HG03159 (cell line): ENCODE results near the gene MRPL9.
"Not testable (repeated sequence)": the region's sequence is repeated elsewhere in the genome, so short reads cannot be mapped to it uniquely, and the experiment has no call there.

ENCODE experiments used
- ATAC-seq: cut with Tn5 transposase; IDR thresholded peaks from one replicate; pipeline ENCODE4 v1.9.1; 2021; ENCODE audit warnings: mild to moderate bottlenecking, moderate library complexity; ENCODE audit not compliant: unreplicated experiment

The MRPL9 gene

DNA sequence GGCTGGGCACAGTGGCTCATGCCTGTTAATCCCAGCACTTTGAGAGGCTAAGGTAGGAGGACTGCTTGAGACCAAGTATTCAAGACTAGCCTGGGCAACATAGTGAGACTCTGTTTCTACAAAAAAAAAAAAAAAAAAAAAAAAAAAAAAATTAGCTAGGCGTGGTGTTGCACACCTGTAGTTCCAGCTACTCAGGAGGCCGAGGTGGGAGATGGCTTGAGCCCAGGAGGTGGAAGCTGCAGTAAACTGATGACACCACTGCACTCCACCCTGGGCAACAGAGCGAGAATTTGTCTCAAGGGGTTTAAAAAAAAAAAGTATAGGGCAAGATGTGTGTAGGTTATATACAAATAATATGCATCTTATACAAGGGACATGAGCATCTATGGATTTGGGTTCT, 24.4 kb upstream of the MRPL9 start:
- ATAC-seq, result no peak

DNA sequence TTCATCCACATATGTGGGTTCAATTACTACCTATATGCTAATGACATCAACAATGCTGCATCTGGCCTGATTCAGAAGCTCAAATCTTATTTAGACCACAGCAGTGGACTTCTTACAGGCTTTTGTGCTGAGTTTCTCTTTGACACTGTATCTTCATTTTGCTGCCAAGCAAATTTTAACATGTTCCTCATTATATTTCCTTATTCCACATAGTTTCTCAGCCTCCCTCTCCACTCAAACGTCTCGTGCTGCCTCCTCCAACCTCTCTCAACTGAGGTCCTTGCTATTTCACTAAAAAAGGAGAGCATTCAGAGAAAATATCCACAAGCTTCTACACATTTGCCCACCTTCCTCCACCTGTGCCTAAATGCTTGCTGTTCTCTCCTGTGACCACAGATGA, 20.5 kb upstream of the MRPL9 start:
- ATAC-seq, result no peak

DNA sequence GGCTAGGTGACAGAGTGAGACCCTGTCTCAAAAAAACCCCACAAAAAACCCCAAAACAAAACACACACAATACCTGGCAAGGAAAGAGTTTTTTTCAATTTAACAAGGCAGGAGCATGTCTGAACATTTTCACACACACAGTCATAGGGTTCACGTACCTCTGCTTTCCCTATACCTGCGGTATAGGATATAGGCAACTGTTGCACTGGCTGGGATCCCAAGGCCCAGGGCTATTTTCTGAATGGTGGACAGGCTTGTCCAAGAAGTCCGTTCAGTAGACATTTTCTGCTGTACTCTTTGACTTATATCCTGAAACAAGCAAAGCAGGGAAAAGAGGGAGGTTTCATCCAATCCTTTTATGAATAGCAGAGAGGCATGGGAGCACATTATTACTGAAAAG, 19.4 kb upstream of the MRPL9 start:
- ATAC-seq, result no peak

DNA sequence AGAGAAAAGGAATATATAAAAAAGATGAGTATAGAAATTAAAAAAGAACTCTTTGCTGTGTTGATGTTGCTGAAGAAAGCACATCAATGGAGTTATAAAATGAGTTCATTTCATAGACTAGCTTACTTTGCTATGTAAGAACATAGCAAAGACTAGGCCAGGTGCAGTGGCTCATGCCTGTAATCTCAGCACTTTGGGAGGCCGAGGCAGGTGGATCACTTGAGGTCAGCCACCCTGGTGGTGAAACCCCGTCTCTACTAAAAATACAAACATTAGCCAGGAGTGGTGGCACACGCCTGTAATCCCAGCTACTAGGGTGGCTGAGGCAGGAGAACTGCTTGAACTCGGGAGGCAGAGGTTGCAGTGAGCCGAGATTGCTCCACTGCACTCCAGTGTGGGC, 18.7 kb upstream of the MRPL9 start:
- ATAC-seq, result not testable (repeated sequence)

DNA sequence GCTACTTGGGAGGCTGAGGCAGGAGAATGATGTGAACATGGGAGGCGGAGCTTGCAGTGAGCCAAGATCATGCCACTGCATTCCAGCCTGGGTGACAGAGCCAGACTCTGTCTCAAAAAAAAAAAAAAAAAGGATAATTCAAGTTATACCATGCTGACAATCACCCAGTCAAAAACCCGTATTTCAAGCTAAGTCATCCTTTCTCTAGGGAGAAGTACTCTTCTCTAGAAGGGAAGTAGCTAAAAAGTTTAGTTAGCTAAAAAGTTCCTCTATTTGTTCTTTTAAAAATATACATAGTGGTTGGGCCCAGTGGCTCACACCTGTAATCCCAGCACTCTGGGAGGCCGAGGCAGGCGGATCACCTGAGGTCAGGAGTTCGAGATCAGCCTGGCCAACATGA, 17.4 kb upstream of the MRPL9 start:
- ATAC-seq, result not testable (repeated sequence)

DNA sequence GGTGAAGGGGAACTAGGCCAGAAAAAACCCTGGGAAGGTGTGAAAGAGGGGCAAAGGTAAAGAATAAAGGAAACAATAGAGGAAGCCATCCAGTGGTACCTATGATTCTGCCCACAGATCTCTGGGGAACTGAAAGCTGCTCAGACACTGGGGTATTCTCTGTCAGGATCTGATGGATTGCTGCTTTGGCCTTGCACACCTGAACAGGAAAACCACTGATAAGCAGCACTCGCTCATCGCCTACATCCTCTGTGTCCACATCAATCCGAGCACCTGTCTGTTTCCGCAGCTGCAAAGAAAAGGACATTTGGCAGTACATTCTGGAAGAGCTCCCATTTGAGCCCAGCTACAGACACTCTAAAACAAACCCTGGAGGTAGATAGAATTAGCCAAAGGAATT, 16.6 kb upstream of the MRPL9 start:
- ATAC-seq, result no peak

DNA sequence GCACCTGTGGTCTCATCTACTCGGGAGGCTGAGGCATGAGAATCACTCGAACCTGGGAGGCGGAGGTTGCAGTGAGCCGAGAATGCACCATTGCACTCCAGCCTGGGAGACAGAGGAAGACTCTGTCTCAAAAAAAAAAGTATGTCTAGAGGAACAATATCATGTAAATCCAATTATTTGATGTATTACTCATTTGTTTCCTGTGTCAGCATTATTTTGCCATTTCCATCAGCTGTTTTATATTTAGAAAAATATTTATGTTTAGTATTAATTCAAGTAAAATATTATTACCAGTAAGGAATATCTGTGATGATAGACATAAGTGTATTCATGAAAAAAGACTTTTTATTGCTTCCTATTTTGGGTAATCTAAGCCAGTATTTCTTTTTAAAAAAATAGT, 14.0 kb upstream of the MRPL9 start:
- ATAC-seq, result no peak

DNA sequence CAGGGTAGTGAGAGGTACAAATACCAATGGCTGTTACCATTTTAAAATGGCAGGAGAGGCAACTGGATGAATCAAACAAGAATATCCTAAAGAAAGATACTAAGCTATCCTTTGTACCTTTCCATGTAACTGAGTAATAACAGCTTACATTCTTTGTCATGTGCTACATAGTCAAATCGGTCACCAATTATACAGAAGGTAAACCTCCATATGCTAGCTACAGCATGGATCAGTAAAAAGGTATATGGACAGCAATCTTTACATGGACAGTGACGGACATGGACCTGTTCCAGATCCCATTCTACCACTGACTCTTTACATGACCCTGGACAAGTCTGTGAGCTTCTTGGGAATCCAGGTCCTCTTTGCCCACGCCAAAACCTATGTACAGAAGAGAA, 13.4 kb upstream of the MRPL9 start:
- no peak for ATAC-seq

DNA sequence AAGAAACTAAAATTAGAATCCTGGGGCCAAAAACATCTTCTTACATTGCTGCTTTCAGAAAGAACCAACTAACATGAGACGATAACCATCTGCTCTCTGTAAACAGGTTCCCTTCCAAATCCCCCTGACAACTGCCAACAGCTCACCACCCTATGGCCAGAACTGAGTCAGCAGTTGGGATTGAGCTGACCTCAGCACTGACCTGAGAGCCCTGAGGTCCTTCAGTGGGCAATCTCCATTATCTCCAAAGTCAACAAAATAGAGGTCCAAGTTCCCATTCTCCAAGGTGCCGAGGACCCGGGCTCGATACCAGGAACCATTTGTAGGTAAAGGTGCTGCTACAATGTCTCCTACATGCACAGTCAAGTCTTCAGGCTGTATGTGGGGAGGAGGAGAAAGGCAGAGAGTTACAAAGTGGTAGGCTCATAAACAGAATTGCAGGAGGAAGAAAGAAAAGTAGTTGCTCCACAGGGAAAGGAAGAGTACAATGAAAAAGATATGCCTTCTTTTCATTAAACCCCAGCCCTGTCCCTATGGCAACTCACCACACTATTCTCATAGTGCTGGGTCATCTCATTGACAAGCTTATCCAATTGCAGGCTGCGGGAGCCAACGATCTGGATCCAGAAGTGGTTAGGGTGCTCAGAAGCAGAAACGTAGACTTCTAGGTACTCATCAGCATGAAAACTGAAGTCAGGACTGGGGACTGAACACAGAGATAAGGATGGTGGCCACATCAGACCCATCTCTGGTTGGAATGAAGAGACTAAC, 12.8 kb upstream of the MRPL9 start:
- no peak for ATAC-seq

DNA sequence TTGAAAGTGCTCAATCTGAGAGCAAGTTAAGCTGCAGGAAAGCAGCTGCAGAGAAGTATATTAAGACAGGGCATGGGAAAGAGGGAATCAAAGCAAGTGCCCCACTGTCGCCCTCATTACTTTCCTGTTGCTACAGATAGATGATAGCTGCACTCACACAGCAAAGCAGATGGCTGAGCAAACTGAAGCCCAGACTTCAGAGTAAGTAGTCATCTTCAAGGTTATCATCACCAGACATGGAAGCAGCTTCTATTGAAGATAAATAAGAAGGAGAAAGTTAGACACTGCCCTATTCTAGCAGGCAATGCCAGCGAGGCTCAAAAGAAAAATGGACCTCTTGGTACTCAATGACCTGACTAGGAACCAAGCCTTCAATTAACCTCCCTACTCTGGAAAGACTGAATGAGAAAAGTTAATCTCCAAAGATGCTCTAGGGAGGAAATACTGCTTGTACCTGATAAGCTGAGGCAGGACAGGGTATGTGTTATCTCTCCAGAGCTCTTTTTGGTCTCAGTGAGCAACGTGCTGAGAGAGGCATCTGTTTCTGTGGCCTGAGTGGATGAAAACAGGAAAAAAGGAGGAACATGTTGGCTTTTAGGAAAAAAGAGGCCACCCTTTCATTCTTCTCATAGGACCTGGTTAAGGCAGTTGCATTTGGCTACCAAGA, 11.1 kb upstream of the MRPL9 start:
- no peak for ATAC-seq

DNA sequence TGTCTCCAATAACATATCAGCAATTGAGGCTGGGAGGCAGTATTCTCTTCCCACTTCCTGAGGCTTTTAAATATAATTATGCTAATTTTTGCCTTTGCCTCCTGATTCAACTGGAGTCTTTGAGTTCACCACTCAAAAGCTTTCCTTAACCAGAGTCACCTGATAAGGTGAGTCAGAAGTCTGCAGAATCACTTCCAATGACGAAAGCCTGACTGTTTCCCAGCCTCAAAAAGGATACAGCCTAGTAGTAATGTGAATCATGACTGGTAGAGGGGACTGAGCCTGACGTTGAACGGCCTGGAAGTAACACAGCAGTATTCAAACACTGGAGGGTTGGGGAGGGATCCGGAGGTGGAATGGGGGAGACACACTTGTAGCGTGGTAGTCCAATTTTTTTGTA, 10.4 kb upstream of the MRPL9 start:
- ATAC-seq, result no peak

DNA sequence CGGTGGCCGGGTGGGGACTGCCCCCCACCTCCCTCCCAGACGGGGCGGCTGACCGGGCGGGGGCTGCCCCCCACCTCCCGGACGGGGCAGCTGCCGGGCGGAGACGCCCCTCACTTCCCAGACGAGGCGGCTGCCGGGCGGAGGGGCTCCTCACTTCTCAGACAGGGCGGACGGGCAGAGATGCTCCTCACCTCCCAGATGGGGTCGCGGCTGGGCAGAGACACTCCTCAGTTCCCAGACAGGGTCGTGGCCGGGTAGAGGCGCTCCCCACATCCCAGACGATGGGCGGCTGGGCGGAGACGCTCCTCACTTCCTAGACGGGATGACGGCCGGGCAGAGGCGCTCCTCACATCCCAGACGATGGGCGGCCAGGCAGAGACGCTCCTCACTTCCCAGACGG, 6.0 kb upstream of the MRPL9 start:
- not testable (repeated sequence) for ATAC-seq

DNA sequence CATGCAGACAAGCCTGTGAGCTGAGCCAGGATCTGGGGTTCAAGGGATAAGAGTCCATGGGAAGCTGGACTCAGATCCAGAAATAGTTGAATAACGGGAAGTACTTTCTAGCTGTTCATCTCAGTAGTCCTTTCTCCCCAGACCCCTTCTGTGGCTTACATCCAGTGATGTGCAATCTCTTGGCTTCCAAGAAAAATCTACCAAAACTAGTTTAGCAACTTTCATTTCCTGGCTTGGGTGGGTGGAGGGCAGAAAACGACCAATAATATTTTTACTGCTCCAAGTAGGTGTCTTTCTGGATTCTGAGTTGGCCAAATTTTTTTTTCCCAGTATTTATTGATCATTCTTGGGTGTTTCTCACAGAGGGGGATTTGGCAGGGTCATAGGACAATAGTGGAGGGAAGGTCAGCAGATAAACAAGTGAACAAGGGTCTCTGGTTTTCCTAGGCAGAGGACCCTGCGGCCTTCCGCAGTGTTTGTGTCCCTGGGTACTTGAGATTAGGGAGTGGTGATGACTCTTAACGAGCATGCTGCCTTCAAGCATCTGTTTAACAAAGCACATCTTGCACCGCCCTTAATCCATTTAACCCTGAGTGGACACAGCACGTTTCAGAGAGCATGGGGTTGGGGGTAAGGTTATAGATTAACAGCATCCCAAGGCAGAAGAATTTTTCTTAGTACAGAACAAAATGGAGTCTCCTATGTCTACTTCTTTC, 5.2 kb upstream of the MRPL9 start:
- not testable (repeated sequence) for ATAC-seq

DNA sequence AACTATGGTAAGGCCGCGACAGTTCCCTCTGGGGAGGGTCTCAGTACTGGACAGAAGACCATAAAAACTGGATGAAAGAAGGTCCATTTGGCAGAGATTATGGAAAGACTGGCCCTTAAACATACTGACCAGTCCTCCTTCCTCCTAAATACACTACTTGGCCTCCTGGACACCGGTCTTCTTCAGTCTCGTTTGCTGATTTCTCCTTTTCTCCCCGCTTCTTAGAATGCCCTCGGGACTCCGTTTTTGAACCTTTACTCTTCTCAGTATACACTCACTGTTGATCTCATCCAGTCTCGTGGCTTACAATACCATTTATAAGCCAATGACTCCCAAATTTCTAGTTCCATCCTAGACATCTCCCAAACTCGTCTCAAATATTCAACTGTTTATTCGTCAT, 694 bp upstream of the MRPL9 start:
- ATAC-seq, result no peak

DNA sequence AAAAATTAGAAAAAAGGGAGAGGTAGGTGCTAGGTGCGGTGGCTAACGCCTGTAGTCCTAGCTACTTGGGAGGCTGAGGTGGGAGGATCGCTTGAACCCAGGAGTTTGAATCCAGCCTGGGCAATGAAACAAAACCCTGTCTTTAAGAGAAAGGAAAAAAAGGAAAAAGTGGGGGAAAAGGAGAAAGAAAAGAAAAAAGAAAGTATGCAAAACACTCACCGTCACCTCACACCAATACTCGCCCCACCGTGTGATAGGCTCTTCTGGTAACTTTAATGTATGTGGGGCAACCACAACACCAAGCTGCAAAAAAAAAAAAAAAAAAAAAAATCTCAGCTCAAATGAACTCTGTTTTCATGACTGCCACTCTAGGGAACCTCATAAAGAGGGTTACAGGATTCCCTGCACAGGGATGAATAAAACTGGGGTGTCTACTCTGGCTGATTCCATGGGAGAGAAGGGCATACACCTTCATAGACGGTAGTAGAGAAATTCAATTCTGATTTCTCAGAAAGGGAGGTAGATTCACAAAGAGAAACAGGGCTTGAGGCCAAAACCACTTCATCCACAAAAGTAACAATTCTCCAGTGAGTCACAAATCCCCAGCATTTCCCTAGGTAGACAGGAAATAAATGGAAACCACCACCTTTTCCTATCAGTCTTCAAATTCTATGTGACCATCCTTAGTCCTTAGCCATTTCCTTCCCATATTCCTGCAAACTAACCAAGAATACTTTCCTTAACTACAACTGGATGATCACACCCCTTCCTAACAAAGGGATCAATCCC, 2.5 kb downstream of the MRPL9 start:
- no peak for ATAC-seq

DNA sequence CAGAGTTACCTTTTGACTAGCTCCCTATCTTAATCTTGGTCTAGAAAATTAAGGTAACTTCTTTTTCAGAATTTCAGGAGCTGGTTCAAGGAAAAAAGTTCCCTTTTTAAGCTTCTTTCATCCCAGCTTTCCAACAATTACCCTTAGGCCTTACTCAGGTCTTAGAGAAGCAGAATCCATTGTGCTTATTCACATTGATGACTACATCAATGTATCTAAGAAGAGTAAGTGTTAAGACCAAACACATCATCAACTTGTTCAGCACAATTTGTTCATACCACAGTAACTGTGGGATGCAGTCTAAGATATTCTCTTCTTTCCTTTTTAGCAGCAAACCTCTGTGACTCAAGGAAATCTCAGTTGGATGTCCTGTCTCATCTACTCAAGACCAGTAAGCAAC, 4.1 kb downstream of the MRPL9 start:
- no peak for ATAC-seq

DNA sequence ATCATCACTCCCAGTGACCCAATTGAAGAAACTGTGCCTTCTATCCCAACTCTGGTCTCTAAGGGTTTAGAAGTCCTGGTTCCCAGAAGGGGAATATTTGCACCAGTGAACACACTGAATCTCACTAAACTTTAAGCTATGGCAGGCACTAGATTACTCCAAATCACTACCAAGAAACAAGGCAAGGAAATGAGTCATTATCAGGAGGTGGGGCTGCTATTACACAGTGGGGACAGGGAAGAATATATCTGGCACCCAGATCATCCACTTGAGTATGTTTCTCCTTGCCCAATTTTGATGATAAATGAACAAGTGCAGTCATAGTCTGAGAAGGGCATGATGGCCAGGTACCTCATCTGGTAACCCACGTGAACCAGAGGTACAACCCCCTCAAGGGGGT, 7.0 kb downstream of the MRPL9 start:
- ATAC-seq, result no peak

DNA sequence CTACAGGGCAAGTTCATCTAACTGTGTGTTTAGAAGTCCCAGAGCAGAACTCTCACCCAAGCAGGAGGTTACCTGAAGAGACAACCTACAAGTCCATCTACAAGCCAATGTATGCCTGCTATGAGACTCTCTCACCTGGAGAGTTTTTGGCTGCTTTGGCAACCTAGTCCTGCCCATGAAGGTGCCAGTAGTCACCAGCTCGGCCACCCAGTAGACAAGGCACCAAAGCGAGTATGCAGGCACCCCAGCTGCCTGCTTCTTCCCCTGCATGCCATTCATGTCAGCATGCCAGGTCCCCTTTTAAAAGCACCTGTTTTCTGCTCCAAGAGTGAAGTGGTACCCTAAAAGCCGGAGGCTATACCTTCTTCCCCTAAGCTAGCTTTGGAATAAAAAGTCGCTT, 21.8 kb downstream of the MRPL9 start:
- ATAC-seq, result no peak

DNA sequence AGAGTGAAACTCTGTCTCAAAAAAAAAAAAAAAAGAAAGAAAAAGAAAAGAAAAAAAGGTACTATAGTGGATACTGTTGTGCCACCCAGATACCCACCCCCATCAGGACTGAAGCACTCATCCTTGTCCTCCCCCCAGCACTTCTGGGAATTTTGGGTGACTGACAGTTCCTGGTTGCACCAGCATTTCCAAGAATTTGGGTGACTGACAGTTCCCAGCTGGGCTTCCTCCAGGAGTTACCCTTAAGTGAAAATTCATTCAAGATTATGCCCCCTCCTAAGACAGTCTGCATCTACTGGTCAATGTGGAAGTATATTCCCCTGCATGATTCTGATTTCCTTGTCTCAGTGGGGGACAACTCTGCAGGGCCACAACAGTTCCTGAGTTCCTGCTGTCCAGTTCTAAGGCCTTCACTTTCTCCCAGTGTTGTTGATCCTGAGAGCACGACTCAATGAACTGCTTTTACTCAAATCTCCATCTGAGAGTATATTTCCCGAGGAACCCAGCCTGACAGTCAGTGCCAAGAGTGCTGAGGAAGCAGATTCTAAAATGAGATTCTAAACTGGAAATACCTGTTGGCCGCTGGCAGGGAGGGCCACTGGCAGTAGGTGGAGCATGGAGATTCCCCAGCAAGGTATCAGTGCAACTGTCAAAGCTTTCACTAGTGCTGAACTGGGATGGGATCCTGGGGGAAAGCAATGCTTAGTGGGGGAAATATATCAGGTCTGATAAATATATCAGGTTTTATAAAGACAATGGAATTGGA, 23.5 kb downstream of the MRPL9 start:
- no peak for ATAC-seq

DNA sequence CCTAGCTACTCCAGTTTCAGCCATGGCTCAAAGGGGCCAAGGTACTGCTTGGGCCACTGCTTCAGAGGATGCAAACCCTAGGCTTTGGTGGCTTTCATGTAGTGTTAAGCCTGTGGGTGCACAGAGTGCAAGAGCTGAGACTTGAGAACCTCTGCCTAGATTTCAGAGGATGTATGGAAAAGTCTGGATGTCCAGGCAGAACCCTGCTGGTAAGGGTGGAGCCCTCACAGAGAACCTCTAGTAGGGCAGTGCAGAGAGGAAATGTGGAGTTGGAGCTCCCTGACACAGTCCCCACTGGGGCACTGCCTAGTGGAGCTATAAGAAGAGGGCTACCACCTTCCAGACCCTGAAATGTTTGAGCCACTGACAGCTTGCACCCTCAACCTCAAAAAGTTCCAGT, 25.8 kb downstream of the MRPL9 start:
- ATAC-seq, result no peak

DNA sequence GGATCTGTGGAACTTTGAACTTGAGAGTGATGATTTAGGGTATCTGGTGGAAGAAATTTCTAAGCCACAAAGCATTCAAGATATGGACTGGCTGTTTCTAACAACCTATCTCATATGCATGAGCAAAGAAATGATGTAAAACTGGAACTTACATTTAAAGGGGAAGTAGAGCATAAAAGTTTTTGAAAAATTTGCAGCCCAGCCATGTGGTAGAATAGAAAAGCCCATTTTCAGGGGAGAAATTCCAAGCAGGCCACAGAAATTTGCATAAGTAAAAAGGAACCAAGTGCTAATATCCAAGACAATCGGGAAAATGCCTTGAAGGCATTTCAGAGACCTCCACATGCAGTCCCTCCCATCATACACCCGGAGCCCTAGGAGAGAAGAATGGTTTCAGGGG, 26.3 kb downstream of the MRPL9 start:
- no peak for ATAC-seq
